Measurements from ENCODE around the gene PPP3CA. TPM values are rescaled to one million over a fixed set of nuclear protein-coding genes. Genes with fewer than 3 reads are reported as not detected.

PPP3CA gene
- total RNA-seq, 1 experiment from 2014 or later, result 133 TPM

DNA sequence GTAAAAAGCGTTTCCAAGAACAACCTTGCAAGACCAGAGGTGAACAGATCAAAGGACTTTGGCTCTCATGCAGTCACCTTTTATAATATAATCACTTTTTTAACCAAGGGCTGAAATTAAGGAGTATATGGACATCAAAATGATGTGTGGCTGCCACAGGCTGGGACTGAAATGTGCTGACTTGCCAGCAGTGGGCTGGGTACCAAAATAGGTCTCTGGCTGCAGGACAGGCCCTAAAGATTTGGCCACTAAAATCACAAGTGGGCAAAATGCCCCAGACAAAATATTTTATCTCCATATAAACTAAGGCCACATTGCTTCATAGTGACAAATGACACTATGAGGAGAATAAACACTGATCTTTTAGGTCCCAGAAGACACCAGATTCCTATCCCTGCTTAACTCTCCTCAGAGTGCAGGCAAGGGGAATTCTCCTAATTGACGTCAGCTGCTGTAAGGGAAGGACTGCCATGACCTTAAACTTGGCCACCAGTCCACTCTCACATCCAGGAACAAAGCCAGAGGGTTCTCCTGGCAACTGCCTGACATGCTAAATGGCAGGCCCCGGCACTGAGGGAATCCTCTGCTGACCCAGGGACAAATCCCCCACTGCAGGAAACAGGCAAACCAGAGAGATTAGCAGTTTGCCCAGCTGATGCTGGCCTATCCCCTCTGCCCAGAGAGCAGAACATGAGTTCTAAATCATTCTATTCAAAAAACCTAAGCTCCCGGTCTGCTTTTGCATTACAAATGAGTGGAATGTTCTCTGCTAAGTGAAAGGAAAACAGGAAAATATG, 155.8 kb downstream of the PPP3CA start:
- RAD21 ChIA-PET (ENCODE audit: low non-redundant PET in 1 of 2, low total read pairs in 2 of 2, uncharacterized antibody in 2 of 2, unreplicated experiment in 2 of 2), result no interaction called here
- no peak for ATAC-seq
- H3K9me2 ChIP-seq (ENCODE audit: insufficient read depth), result no peaks in the 10 kb centered on the region
- no peaks in the 10 kb centered on the region for H3K27me3 ChIP-seq (ENCODE audit: insufficient read depth, low read length)
- POLR2A ChIA-PET, result no interaction called here
- H3K79me2 ChIP-seq (ENCODE audit: insufficient read depth, low read length), result peaks cover 51% of the 10 kb centered on the region
- peaks cover 0 to 10% of the 10 kb centered on the region in 2 experiments; a peak in 2 of 4 replicates for H3K36me3 ChIP-seq (ENCODE audit: control insufficient read depth in 1 of 2, insufficient read depth in 2 of 2, low read length in 2 of 2)
- H4K20me1 ChIP-seq (ENCODE audit: insufficient read depth), result no peaks in the 10 kb centered on the region
- no peak for DNase-seq (ENCODE audit: low read depth, low spot score)
- peaks cover 22 to 42% of the 10 kb centered on the region in 2 experiments for H3K4me1 ChIP-seq (ENCODE audit: control insufficient read depth in 1 of 2, insufficient read depth in 2 of 2, low read length in 2 of 2)
- no peak overlapping the region for H3K4me3 ChIP-seq (replicated peaks in 1 of 2; ENCODE audit: low read depth in 1 of 2, low read length in 2 of 2)
- H3K4me2 ChIP-seq (ENCODE audit: low read length), result no peak overlapping the region
- no peak overlapping the region for H3K9ac ChIP-seq (ENCODE audit: low read length)
- H3K27ac ChIP-seq (ENCODE audit: low read depth, low read length), result peak overlapping the region; percentile 33; the same call in 1 of the 2 replicates
- no peak for TF ChIP-seq YY1 (IDR thresholded peaks at IDR 0.05; ENCODE audit: extremely low read depth, insufficient replicate concordance, low read depth, low read length)
- intact Hi-C loops (cut with micrococcal nuclease), result no loop called here
- BruUV-seq (replicated peaks), result no TSS peak
- H3K9me3 ChIP-seq (ENCODE audit: control insufficient read depth in 1 of 2, insufficient read depth in 1 of 2, low read depth in 1 of 2, low read length in 2 of 2), result no peaks in the 10 kb centered on the region
- no peak overlapping the region for H2AFZ ChIP-seq (ENCODE audit: low read depth, low read length, poor library complexity, severe bottlenecking)
- CTCF ChIA-PET, result no interaction called here

DNA sequence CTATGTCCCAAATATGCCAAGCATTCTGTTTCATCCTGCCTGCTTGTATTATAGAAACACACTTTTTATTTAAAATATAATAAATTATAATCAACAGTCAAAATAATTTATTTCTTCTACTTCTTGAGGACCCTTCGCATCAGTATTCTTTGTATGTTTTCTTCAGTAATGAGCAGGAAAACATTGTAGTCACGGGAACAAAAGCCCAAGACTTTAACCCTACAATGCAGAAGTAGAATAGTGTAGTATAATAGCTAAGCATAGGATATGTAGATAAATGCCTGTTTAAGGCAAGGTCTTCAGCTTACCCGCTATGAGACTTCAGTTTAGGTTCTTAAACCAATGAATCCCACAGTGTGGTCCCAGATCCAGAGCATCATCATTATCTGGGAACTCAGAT, 156.6 kb downstream of the PPP3CA start:
- no peaks in the 10 kb centered on the region for H4K20me1 ChIP-seq (ENCODE audit: insufficient read depth)
- H3K36me3 ChIP-seq (ENCODE audit: control insufficient read depth in 1 of 2, insufficient read depth in 2 of 2, low read length in 2 of 2), result peaks cover 0 to 8% of the 10 kb centered on the region in 2 experiments; a peak in 1 of 4 replicates
- peaks cover 54% of the 10 kb centered on the region for H3K79me2 ChIP-seq (ENCODE audit: insufficient read depth, low read length)
- BruUV-seq (replicated peaks), result no TSS peak
- ATAC-seq (no peak), DNase-seq (ENCODE audit: low read depth, low spot score) (no peak)
- H3K9me3 ChIP-seq (ENCODE audit: control insufficient read depth in 1 of 2, insufficient read depth in 1 of 2, low read depth in 1 of 2, low read length in 2 of 2), result no peaks in the 10 kb centered on the region
- H3K27ac ChIP-seq (ENCODE audit: low read depth, low read length), result no peak overlapping the region
- no peaks in the 10 kb centered on the region for H3K9me2 ChIP-seq (ENCODE audit: insufficient read depth)
- no peak overlapping the region for H2AFZ ChIP-seq (ENCODE audit: low read depth, low read length, poor library complexity, severe bottlenecking)
- intact Hi-C loops (cut with micrococcal nuclease), result no loop called here
- H3K9ac ChIP-seq (ENCODE audit: low read length), result no peak overlapping the region
- peaks cover 27 to 43% of the 10 kb centered on the region in 2 experiments for H3K4me1 ChIP-seq (ENCODE audit: control insufficient read depth in 1 of 2, insufficient read depth in 2 of 2, low read length in 2 of 2)
- ChIA-PET CTCF (no interaction called here), RAD21 (ENCODE audit: low non-redundant PET in 1 of 2, low total read pairs in 2 of 2, uncharacterized antibody in 2 of 2, unreplicated experiment in 2 of 2) (no interaction called here), POLR2A (no interaction called here)
- H3K4me2 ChIP-seq (ENCODE audit: low read length), result no peak overlapping the region
- H3K27me3 ChIP-seq (ENCODE audit: insufficient read depth, low read length), result no peaks in the 10 kb centered on the region
- H3K4me3 ChIP-seq (replicated peaks in 1 of 2; ENCODE audit: low read depth in 1 of 2, low read length in 2 of 2), result no peak overlapping the region
- no peak for TF ChIP-seq TCF7L2 (IDR thresholded peaks at IDR 0.05; ENCODE audit: borderline replicate concordance, extremely low read depth, insufficient read depth, insufficient read length)
- no peak for TF ChIP-seq ZFX (IDR thresholded peaks at IDR 0.05)
- TF ChIP-seq YY1 (IDR thresholded peaks at IDR 0.05; ENCODE audit: extremely low read depth, insufficient replicate concordance, low read depth, low read length), result no peak
- TF ChIP-seq RAD21 (IDR thresholded peaks at IDR 0.05; ENCODE audit: low read depth), result no peak
- TF ChIP-seq EGR1 (IDR thresholded peaks at IDR 0.05; ENCODE audit: low read depth), result no peak
- TF ChIP-seq, protein P1, sequence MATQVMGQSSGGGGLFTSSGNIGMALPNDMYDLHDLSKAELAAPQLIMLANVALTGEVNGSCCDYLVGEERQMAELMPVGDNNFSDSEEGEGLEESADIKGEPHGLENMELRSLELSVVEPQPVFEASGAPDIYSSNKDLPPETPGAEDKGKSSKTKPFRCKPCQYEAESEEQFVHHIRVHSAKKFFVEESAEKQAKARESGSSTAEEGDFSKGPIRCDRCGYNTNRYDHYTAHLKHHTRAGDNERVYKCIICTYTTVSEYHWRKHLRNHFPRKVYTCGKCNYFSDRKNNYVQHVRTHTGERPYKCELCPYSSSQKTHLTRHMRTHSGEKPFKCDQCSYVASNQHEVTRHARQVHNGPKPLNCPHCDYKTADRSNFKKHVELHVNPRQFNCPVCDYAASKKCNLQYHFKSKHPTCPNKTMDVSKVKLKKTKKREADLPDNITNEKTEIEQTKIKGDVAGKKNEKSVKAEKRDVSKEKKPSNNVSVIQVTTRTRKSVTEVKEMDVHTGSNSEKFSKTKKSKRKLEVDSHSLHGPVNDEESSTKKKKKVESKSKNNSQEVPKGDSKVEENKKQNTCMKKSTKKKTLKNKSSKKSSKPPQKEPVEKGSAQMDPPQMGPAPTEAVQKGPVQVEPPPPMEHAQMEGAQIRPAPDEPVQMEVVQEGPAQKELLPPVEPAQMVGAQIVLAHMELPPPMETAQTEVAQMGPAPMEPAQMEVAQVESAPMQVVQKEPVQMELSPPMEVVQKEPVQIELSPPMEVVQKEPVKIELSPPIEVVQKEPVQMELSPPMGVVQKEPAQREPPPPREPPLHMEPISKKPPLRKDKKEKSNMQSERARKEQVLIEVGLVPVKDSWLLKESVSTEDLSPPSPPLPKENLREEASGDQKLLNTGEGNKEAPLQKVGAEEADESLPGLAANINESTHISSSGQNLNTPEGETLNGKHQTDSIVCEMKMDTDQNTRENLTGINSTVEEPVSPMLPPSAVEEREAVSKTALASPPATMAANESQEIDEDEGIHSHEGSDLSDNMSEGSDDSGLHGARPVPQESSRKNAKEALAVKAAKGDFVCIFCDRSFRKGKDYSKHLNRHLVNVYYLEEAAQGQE (IDR thresholded peaks at IDR 0.05; ENCODE audit: low read depth), result no peak
- TF ChIP-seq FOSL1 (IDR thresholded peaks at IDR 0.05; ENCODE audit: low read depth), result no peak
- TF ChIP-seq, protein P2, sequence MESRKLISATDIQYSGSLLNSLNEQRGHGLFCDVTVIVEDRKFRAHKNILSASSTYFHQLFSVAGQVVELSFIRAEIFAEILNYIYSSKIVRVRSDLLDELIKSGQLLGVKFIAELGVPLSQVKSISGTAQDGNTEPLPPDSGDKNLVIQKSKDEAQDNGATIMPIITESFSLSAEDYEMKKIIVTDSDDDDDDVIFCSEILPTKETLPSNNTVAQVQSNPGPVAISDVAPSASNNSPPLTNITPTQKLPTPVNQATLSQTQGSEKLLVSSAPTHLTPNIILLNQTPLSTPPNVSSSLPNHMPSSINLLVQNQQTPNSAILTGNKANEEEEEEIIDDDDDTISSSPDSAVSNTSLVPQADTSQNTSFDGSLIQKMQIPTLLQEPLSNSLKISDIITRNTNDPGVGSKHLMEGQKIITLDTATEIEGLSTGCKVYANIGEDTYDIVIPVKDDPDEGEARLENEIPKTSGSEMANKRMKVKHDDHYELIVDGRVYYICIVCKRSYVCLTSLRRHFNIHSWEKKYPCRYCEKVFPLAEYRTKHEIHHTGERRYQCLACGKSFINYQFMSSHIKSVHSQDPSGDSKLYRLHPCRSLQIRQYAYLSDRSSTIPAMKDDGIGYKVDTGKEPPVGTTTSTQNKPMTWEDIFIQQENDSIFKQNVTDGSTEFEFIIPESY (IDR thresholded peaks at IDR 0.05; ENCODE audit: extremely low read depth, insufficient replicate concordance, low read length), result no peak
- no peak for TF ChIP-seq EZH2phosphoT487 (IDR thresholded peaks at IDR 0.05; ENCODE audit: borderline replicate concordance)
- TF ChIP-seq, protein P3, sequence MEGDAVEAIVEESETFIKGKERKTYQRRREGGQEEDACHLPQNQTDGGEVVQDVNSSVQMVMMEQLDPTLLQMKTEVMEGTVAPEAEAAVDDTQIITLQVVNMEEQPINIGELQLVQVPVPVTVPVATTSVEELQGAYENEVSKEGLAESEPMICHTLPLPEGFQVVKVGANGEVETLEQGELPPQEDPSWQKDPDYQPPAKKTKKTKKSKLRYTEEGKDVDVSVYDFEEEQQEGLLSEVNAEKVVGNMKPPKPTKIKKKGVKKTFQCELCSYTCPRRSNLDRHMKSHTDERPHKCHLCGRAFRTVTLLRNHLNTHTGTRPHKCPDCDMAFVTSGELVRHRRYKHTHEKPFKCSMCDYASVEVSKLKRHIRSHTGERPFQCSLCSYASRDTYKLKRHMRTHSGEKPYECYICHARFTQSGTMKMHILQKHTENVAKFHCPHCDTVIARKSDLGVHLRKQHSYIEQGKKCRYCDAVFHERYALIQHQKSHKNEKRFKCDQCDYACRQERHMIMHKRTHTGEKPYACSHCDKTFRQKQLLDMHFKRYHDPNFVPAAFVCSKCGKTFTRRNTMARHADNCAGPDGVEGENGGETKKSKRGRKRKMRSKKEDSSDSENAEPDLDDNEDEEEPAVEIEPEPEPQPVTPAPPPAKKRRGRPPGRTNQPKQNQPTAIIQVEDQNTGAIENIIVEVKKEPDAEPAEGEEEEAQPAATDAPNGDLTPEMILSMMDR (IDR thresholded peaks at IDR 0.05 in 2 of 3, conservative IDR thresholded peaks at IDR 0.05 in 1 of 3; ENCODE audit: borderline replicate concordance in 1 of 3, insufficient read depth in 1 of 3, low read depth in 2 of 3, low read length in 2 of 3), result no peak

Measured in HCT116 (cell line).